CD14-positive monocyte (primary cell): ENCODE results near the gene RASSF1. TPM values are rescaled to one million over a fixed set of nuclear protein-coding genes. Genes with fewer than 3 reads are reported as not detected.

ENCODE experiments used
- DNase-seq, 3 donors: peaks; one replicate each; pipeline ENCODE4 v3.0.0-alpha.2; 2011 to 2022
- H2AFZ ChIP-seq: 2 replicates; pipeline ENCODE4 v1.6.0; 2012; ENCODE audit warnings: mild to moderate bottlenecking, low read depth, low read length, inconsistent platforms; ENCODE audit not compliant: insufficient read depth, poor library complexity, severe bottlenecking
- H3K27ac ChIP-seq, 2 donors: 1 replicate in 1 of 2; 2 replicates in 1 of 2; pipeline ENCODE4 v1.5.1; 2012 to 2013; ENCODE audit warnings: low read length in 2 of 2, control low read depth in 1 of 2, inconsistent platforms in 1 of 2, low read depth in 1 of 2, mild to moderate bottlenecking in 1 of 2
- H3K27me3 ChIP-seq, 2 donors: one replicate each; pipeline versions ENCODE4 v1.6.0 to v1.6.1; 2011 to 2013; ENCODE audit warnings: low read length in 2 of 2; ENCODE audit not compliant: control insufficient read depth in 2 of 2, insufficient read depth in 2 of 2
- H3K36me3 ChIP-seq, 2 donors: replicated peaks in 1 of 2; 1 replicate in 1 of 2; 2 replicates in 1 of 2; pipeline versions ENCODE4 v1.5.1 to v1.6.1; 2012 to 2013; ENCODE audit warnings: low read length in 2 of 2, control low read depth in 1 of 2, inconsistent platforms in 1 of 2, mild to moderate bottlenecking in 1 of 2; ENCODE audit not compliant: insufficient read depth in 2 of 2, control insufficient read depth in 1 of 2
- H3K4me1 ChIP-seq, 2 donors: 1 replicate in 1 of 2; 2 replicates in 1 of 2; pipeline versions ENCODE4 v1.5.1 to v1.6.1; 2012 to 2013; ENCODE audit warnings: low read length in 2 of 2, control low read depth in 1 of 2, inconsistent platforms in 1 of 2, mild to moderate bottlenecking in 1 of 2, moderate library complexity in 1 of 2; ENCODE audit not compliant: insufficient read depth in 2 of 2, control insufficient read depth in 1 of 2
- H3K4me2 ChIP-seq: replicated peaks from 2 replicates; pipeline ENCODE3; 2012; ENCODE audit warnings: low read length, moderate library complexity, mild to moderate bottlenecking; ENCODE audit not compliant: poor library complexity, severe bottlenecking; ENCODE audit errors: extremely low read depth
- H3K4me3 ChIP-seq, 3 experiments: fragments of 200-600 bp in 1 of 3; sonication (generic) in 1 of 3; replicated peaks in 1 of 3; 1 replicate in 2 of 3; 2 replicates in 1 of 3; pipeline ENCODE4 v1.5.1; 2011 to 2013; ENCODE audit warnings: low read length in 3 of 3, mild to moderate bottlenecking in 3 of 3, control low read depth in 2 of 3, low read depth in 2 of 3, inconsistent platforms in 1 of 3, moderate library complexity in 1 of 3
- H3K79me2 ChIP-seq: 2 replicates; pipeline ENCODE4 v1.6.0; 2012; ENCODE audit warnings: mild to moderate bottlenecking, control low read depth, inconsistent platforms, low read length, moderate library complexity; ENCODE audit not compliant: insufficient read depth
- H3K9ac ChIP-seq: 2 replicates; pipeline ENCODE4 v1.6.0; 2017; ENCODE audit warnings: low read length, mild to moderate bottlenecking; ENCODE audit not compliant: insufficient read depth, poor library complexity, severe bottlenecking
- H3K9me3 ChIP-seq, 2 donors: replicated peaks in 1 of 2; 1 replicate in 1 of 2; 2 replicates in 1 of 2; pipeline versions ENCODE4 v1.5.1 to v1.6.1; 2012 to 2013; ENCODE audit warnings: low read length in 2 of 2, control low read depth in 1 of 2; ENCODE audit not compliant: control insufficient read depth in 1 of 2, insufficient read depth in 1 of 2
- H4K20me1 ChIP-seq: 2 replicates; pipeline ENCODE4 v1.6.0; 2012; ENCODE audit warnings: mild to moderate bottlenecking, low read length, control low read depth, moderate library complexity; ENCODE audit not compliant: insufficient read depth
- H3K27ac Mint-ChIP-seq, 7 donors: one replicate each; pipeline ENCODE4 v1.8.0; 2020; ENCODE audit warnings: mild to moderate bottlenecking in 7 of 7, mixed read lengths in 7 of 7, moderate library complexity in 6 of 7, inconsistent platforms in 2 of 7
- H3K27me3 Mint-ChIP-seq, 3 donors: one replicate each; pipeline ENCODE4 v1.8.0; 2021 to 2022; ENCODE audit warnings: low read depth in 3 of 3, mild to moderate bottlenecking in 3 of 3, mixed read lengths in 3 of 3, moderate library complexity in 3 of 3, inconsistent platforms in 1 of 3
- H3K36me3 Mint-ChIP-seq, 2 donors: one replicate each; pipeline ENCODE4 v1.8.0; 2020; ENCODE audit warnings: mixed read lengths in 2 of 2, inconsistent platforms in 1 of 2, mild to moderate bottlenecking in 1 of 2
- H3K4me1 Mint-ChIP-seq: one replicate; pipeline ENCODE4 v1.8.0; 2020; ENCODE audit warnings: mild to moderate bottlenecking, mixed read lengths
- H3K4me3 Mint-ChIP-seq, 2 donors: one replicate each; pipeline ENCODE4 v1.8.0; 2020; ENCODE audit warnings: mild to moderate bottlenecking in 2 of 2, mixed read lengths in 2 of 2, moderate library complexity in 1 of 2
- H3K9me3 Mint-ChIP-seq, 7 donors: one replicate each; pipeline ENCODE4 v1.8.0; 2020 to 2022; ENCODE audit warnings: mixed read lengths in 7 of 7, mild to moderate bottlenecking in 6 of 7, moderate library complexity in 6 of 7, inconsistent platforms in 2 of 7
- CTCF ChIP-seq: fragments of 200-600 bp; IDR thresholded peaks from one replicate; pipeline ENCODE4 v1.8.0; 2022; ENCODE audit warnings: antibody characterized with exemption, mild to moderate bottlenecking
- WGBS: methylation state at CpG from one replicate; pipeline ENCODE4 v1.1.5; 2013; ENCODE audit warnings: missing lambda C conversion rate; ENCODE audit not compliant: insufficient coverage; 5-methylcytosine and 5-hydroxymethylcytosine counted together
- intact Hi-C, 2 donors: fragments of 100-400 bp; cut with micrococcal nuclease; formaldehyde crosslinking; loops; one replicate each; pipeline versions ENCODE4 v1.15.0 to v1.15.1; 2023
- polyA plus RNA-seq, 3 donors: library from polyadenylated mRNA; depleted of rRNA in 1 of 3; unstranded in 2 of 3; stranded (reverse) in 1 of 3; fragments of 300-500 nt in 2 of 3; fragments of >200 nt in 1 of 3; fragmentation: Illumina TruSeq in 2 of 3; gene quantifications; 1 replicate in 2 of 3; 2 replicates in 1 of 3; pipeline ENCODE4 v1.2.3, GENCODE V29; 2012 to 2021

The RASSF1 gene
- polyA plus RNA-seq, 3 donors, result 16.0 to 229 (median 24.0) TPM

GRCh38 chr3:50370594-50370993 lies 30.0 kb upstream of the RASSF1 start:
- intact Hi-C loops, result no loop called here
- Histone ChIP-seq H3K9me3 (no peaks in the 10 kb centered on the region), H2AFZ (no peak overlapping the region), H3K36me3 (no peaks in the 10 kb centered on the region), H3K4me3 (no peak overlapping the region), H3K27me3 (peaks cover 0 to 5% of the 10 kb centered on the region in 2 donors), H3K27ac (no peak overlapping the region), H3K9ac (no peak overlapping the region), H3K4me2 (no peak overlapping the region), H3K79me2 (no peaks in the 10 kb centered on the region), H4K20me1 (no peaks in the 10 kb centered on the region), H3K4me1 (peaks cover 1 to 2% of the 10 kb centered on the region in 2 donors)
- H3K4me3 Mint-ChIP-seq, result no peak overlapping the region
- H3K27ac Mint-ChIP-seq, result no peak overlapping the region
- H3K36me3 Mint-ChIP-seq, result no peaks in the 10 kb centered on the region
- peaks cover 2% of the 10 kb centered on the region for H3K4me1 Mint-ChIP-seq
- DNase-seq, result no peak
- no peaks in the 10 kb centered on the region for H3K9me3 Mint-ChIP-seq
- H3K27me3 Mint-ChIP-seq, result peaks cover 10 to 17% (median 15%) of the 10 kb centered on the region in 3 donors
- TF ChIP-seq CTCF, result no peak
- WGBS, result 79% methylated on average over 4 of the region's 14 CpGs

- H3K9me3 Mint-ChIP-seq, result no peaks in the 10 kb centered on the region
- Histone ChIP-seq H3K27me3 (peaks cover 0 to 10% of the 10 kb centered on the region in 2 donors), H3K4me3 (no peak overlapping the region), H3K79me2 (no peaks in the 10 kb centered on the region), H4K20me1 (no peaks in the 10 kb centered on the region), H3K9ac (no peak overlapping the region), H3K4me1 (peaks cover 13 to 15% of the 10 kb centered on the region in 2 donors), H3K36me3 (no peaks in the 10 kb centered on the region), H3K4me2 (no peak overlapping the region), H3K27ac (no peak overlapping the region), H2AFZ (no peak overlapping the region), H3K9me3 (no peaks in the 10 kb centered on the region)
- DNase-seq, result no peak
- TF ChIP-seq CTCF, result no peak
- peaks cover 12 to 30% (median 16%) of the 10 kb centered on the region in 3 donors for H3K27me3 Mint-ChIP-seq
- H3K4me3 Mint-ChIP-seq, result no peak overlapping the region
- intact Hi-C loops, result no loop called here
- WGBS, result 83% methylated on average over 9 of the region's 9 CpGs
- H3K4me1 Mint-ChIP-seq, result peaks cover 10% of the 10 kb centered on the region
- no peak overlapping the region for H3K27ac Mint-ChIP-seq
- H3K36me3 Mint-ChIP-seq, result no peaks in the 10 kb centered on the region
Measured at GRCh38 chr3:50369012-50369670, 28.5 kb upstream of the RASSF1 start.
